NOMO-1 treated with dmso at 0.1 percent for 144 hours (cell line): Measurements from ENCODE around the gene ANK2.

Source experiments
- DNase-seq: peaks from one replicate; lab custom pipeline; 2025; ENCODE audit not compliant: unreplicated experiment; lab: John Stamatoyannopoulos, UW

The ANK2 gene

DNA sequence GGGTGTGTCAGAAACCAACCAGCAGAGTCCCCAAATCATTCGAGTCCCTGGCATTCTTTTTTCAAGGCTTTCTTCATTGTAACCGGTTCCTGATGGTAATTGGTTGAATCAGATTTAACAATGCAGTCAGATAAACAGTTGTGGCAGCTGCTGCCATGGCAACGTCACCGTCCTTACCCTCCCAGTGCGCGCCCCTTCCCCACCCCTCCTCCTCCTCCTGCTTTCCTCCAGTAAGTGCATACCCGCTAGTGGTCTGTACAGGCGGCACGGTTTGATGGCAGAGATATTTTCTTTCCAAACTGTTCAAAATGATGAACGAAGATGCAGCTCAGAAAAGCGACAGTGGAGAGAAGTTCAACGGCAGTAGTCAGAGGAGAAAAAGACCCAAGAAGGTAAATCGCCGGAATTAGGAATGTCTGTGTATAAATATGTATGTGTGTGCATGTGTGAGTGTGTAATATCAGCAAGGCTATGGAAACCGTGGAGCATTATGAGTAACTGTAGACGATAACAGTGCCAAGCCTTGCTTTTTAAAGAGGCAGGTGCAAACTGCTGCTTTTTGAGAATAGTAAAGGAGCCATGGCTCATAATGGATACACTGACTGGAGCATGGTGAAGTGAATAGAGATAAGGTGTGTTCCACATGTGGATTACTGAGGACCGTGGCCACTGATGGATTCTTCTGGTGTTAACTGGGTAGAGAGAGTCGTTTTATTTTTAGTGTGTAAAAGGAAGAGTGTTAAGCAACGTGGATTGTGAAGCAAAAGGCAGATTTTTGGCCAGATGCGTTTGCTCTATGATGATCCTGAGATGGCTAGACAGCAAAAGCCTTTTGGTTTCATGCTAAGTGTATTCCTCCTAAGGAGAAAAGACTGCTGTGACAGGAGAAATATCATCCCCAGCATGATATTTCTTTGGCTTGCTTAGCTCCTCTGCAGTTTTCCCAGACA, at the start of gene ANK2:
TSS of gene ANK2 (plus strand) at position 233 of the 950 bp plus-strand sequence. CDS start at position 309, 76 bp downstream.
- DNase-seq: no peak

DNA sequence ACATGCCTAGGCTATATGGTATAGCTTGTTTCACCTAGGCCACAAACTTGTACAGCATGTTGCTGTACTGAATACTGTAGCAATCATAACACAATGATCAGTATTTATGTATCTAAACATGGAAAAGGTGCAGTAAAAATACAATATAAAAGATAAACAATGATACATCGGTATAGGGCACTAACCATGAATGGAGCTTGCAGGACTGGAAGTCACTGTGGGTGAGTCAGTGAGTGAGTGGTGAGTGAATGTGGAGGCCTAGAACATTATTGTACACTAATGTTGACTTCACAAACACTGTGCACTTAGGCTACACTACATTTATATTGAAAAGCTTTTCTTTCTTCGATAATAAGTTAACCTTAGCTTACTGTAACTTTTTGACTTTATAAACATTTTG, 45.6 kb upstream of the ANK2 start:
- no peak for DNase-seq

DNA sequence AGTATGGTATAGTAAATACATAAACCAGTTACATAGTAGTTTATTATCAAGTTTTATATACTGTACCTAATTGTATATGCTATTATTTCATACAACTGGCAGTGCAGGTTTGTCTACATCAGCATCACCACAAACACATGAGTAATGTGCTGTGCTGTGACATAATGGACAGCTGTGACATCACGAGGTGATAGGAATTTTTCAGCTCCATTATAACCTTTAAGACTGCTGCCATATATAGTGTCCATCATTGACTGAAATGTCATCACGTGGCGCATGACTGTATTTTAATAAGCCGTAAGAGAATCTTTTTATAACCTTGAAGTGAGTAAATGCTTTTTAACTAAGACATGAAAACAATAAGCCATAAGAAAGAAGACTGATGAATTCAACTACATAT, 44.8 kb upstream of the ANK2 start:
- no peak for DNase-seq

DNA sequence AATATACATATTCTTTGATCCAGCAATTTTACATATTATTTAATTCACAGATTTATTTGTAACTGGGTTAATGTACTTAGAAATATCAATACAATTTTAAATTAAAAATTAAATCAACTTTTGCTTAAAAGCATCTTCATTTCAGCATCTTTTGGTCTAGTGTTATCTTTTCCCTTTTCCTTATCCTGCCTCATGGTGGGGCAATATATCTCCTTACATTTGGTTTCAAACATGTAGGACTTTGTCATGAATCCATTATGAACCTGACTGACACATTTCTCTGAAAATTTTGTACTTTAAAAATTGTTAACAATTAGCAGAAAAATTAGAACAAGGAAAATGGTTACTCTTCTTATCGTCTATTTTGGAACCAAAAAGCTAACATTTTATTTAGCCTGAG, 42.8 kb upstream of the ANK2 start:
- no peak for DNase-seq

DNA sequence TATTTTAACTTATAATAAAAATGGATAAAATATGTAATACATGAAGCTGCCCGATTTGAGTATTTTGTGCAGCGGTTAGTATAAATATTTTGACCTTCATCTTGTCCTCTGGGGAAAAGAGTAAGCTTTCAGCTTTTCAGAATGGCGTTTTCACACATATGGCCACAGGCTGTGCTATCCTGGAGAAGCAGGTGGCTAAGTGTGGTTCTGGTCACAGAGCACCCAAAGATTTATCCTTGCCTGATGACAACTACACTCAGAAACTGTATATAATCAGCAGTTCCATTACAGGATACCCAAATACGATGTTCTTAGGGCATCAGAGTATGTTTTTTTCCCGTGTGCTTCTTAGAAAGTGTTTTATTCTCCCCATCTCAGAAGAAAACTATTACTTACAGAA, 42.3 kb upstream of the ANK2 start:
- no peak for DNase-seq

DNA sequence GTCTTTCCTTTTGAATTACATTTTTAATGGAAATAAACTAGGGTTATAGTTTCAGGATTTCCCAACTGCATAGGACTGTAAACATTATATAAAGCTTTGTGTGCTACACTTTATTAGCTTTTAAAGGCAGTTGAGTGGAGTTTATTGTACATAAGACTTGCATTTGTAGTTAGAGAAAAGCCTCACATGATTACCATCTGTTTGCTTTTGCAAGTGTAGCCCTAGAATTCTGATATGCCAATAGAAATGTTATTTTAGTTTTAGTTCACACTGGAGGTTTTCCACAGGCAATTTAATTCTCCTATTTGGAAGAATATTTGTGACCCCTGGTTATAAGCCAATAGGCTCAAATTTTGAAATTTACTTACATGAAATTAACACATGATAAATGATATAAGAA, 41.3 kb upstream of the ANK2 start:
- no peak for DNase-seq

DNA sequence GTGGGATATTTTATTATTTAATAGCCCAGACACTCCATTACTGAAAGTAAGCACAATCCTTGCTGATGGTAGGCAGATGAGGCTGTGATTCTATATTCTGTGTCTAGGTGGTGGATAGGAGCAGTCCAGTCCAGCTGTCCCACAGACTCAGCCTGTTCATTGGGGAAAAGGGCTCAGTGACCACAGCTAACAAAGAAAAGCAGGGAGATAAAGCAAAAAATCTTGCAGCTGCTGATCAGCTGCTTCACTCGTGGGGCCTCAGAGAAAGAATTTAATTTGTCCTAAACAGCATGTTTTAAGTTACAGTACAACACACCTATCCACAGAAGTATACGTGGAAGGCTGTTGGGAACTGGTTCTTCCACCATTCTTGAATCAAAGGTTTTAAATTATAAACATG, 40.7 kb upstream of the ANK2 start:
- no peak for DNase-seq

DNA sequence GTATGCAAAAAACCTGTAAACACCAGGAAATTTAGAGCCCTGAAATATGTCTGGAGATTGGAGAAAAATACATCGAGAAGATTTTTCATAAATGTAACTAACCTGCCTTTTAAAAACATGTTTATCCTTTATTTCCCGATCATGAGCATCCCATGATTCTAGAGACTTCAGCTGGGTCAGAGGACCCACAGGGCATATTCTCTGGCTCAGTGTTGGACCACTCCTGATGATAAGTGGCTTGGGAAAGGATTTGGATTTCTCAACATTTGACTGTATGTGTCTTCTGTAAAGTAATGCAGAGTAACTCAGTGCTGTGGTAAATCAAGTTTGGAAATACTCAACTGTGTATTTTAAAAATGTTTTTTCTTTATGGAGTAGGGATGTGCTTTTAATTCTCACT, 40.0 kb upstream of the ANK2 start:
- DNase-seq: no peak

DNA sequence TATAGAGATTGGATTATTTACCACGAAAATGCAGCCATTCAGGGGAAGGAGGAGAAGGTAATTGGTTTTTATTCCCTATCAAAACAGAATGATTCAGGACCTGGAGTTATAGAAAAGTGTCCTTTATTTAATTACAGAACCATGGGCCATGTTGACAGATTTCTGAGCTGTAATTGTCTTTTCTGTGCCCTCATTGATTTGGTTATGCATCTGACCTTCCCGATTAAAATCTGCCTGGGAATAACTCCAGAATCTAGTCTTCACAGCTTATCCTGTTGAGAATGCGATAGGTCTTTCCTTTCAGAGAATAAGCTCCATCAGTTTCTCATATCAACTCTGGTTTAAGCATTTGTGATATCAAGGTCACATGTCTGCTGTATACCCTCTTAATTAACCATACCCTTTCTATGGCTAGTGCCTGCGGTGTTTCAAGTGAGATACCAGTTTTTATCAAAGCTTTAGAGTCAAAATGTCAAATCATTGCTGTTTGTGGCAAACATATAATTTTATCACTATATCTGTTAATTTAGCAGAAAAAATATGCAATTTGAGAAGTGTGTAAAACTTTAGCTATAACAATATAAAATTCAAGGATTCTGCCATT, 37.2 kb upstream of the ANK2 start:
- DNase-seq: no peak

DNA sequence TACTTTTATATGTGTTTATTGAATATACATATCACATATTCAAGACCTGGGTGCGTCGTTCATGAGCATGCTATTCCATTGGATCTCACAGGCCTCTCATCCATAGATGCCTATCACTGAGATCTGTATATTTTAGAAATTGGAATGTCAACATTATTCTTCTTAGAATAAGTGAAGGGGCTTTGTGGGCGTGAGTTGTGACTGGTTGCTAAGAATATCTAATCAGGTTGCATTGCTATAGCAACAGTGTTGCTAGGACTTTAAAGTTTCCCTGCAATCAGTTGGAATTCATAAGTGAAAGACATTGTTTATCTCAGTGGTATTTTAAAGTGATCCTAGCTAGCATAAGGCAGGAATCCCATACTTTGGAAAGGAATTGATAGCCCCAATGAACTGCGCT, 36.7 kb upstream of the ANK2 start:
- DNase-seq: no peak

DNA sequence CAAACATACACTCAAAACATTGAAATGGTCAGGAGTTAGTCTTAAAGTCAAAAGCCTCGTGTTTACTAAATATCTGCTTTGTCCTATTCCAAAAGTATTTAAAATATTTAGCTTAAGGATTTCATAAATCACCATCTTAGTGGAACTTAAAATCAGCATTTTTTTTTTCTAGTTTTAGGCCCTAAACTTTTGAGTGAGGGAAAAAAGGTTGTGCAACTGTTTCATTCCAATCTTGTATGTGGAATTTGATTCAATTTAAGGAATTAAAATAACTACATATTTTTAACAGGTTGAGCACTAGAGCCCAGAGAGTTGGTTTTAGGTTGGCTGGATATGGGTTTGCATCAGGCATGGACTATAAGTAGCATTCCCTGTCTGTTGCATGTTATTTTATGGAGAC, 35.7 kb upstream of the ANK2 start:
- no peak for DNase-seq

DNA sequence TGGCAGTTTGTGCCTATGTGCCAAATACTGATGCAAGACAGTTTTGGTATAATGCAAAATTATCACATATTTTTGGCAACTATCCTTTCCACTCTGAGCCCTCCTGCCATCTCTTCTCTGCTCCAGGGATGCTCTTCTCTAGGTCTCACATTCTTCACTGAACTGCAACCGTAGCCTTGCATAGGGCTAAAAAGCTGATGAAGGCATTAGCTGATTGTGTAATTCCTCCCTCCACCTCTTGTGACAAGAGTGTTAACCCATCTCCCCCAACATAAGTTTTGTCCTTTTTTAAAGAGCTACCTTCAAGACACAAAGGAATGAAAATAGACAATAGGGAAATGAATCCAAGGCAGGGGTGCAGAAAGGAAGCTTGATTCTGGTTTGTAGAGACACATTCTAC, 33.1 kb upstream of the ANK2 start:
- no peak for DNase-seq

DNA sequence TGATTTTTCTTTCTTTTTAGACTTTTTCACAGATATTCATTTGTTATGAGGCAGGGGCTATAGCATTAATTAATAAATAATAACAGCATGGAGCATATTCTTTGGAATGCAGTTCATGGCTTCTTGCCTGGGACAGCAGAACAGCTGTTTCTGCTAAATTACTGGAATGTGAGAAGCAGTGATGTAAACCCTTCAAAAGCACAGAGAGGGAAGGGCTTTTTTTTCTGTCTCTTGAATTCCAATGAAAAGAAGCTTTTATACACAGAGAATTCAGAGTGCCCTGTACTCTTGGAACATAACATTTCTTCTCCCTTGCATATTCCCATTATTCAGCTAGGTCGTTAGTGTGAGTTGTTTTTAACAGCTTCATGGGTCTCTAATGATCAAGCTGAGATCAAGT, 28.5 kb upstream of the ANK2 start:
- DNase-seq: no peak

DNA sequence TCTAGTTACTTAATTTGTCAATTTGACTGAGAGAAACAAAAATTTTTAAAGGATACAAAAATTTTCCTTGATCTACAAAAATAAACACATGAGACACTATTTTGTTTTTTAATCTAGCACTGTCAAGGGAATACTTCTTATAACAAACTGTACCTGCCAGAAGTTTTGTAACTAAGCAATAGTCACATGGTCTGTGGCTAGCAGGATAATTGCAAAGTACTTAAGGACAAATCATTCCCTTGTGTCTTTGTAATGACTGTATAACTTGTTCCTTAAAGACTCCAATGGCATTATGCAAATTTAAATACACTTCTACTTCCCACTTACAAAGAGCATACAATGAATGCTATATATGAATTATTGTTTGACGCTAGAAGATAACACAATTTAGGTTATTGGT, 25.1 kb upstream of the ANK2 start:
- no peak for DNase-seq

DNA sequence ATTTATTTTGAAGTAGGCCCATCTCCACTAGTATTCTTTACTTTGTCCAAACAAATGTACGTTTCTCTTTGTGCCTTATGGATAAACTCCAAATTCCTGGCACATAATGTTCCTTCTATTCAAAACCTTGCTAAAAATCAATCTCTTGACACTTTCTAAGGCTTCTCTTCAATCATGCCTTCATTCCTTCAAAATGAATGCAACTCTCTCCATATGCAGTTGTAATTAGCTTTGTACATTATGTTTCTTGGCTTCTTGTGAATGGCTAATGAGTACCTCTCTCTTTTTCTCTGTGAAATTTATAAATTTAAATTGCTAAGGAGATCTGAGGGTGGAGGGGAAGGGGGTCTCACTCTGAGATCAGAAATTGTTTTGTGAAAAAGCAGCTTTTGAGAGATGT, 24.0 kb upstream of the ANK2 start:
- DNase-seq: no peak

DNA sequence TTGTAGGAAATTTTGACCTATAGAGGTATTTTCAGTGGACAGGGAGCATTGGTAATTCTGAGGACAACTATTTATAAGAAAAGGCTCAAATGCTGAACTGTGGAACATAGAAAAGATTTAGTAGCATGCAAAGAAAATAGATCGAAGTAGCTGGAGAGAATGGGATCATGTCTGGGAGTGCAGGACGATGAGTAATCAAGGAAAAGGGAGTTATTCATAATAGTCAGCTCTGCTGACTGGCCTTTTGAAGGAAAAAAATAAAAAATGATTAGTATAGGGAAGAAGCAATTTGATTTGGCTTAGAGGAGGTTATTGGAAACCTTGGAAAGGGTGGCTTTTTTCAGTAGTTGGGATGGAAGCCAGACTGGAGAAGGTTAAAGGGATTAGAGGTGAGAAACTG, 22.9 kb upstream of the ANK2 start:
- DNase-seq: no peak

DNA sequence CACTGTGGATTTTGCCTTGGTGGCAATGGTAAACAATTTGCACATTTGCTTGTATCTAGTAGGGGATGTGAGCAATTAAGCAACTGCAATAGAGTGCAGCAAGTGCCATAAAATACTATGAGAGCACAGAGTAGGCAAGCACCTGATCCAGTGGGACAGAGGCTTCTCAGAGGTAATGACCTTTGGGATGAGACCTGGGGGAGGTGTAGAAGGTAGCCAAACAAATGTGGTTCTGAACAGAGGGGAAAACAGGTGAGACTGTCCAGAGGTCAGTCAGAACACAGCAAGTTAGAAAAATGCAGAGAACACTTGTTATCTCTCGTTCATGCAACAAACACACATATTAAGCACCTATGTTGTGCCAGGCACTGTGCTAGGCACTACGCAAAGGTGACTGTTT, 21.4 kb upstream of the ANK2 start:
- no peak for DNase-seq

DNA sequence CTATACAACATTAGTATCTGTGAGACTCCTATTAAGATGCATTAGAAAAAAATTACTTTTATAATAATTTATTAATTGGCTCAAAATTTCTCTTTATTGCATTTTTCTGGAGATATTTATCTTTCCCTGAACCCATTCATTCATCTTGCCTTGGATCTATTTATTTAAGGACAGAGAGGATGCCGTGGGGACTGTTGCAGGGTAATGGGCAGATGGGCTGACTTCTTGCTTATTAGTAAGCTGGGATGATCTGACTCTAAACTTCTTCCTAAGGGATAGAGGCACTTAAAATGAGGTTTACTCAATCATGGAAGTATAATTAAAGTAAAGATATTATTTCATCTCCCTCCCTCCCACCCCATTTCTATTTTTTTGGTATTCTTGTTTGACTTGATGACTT, 18.2 kb upstream of the ANK2 start:
- DNase-seq: no peak

DNA sequence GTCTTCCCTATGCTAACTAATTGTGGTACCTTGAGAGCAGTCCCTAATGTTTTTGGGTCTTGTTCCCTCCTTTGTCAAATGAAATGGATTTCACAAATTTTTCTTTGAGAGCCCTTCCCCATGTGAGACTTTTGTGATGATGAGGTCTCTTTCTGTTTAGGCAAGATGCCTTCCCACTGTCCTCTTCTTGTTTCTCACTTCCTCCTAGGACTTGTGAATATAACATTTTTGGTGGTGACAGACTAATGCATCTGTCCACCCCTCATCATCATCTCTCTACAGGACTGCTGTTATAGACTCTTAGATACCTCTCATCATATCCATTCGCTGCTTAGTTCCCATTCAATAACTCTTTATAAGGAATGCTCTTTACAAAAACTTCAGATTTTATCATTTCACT, 8.7 kb upstream of the ANK2 start:
- no peak for DNase-seq

DNA sequence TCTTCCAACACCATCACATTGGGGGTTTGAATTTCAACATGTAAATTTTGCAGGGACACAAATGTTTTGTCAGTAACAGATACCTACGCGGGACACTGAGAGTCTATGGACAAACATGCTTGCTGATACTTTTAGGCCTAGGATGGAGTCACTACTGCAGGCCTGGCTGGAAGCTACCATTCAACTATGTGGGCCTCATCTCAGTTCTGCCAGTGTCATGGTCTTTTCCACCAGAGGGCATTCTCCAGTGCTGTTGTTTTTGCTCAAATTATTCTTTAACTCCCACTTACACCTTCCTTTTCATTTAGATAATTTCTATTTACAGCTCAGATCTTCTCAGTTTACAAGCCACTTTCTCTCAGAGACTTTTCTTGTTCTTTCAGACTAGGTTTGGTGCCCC, 7.0 kb upstream of the ANK2 start:
- DNase-seq: no peak

DNA sequence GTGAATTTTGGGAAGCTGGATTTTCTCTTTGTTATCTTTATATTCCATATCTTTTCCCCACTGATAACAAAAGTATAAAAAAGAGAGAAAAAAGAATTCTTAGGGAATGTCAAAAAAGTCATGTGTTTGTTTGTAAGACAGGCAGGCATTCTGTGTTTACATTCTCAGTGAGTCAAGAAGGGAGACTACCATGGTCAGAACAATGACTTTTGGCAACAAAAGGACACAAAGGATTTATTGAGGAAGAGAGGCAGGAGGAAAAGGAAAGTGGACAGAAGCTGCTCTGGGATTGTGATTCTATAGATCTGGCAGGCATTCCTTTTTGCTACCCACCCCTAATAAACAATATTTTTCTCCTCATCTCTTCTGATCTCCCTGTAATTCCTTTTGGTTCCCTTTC, 5.9 kb upstream of the ANK2 start:
- DNase-seq: no peak

DNA sequence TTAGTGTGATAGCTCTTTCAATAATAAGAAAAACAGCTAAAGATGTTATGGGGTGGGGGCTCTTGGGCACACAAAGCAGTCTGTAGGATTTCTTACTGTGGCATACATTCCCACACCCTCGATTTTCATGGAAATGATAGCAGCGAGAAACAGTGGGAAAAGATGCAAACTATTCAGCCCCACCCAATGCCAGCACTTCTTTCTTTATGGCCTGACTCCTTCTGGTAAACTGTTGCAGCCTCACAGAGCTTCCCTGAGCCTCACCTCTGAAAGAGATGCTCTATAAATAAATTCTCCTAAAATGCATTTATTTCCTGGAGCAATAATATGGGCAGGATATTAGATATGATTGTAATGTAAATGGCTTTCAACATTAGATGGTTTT, 910 bp downstream of the ANK2 start:
- DNase-seq: no peak

DNA sequence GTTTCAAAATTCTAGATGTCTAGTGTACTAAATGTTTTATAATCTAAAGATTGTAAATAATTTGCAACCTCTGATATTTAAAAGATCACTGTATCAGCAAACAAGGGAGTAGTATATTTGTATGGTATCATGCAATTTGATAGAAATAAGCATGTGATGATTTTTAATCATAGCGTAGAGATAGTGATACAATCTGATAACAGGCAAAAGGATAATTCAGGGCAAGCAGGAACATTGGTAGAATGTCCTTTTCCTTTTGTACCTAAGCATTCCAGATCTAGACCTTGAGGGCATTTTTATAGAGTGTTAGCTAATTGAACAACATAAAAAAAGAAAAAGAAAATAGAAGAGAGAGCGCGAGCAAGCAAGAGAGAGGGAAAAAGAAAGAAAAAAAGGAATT, 1.4 kb downstream of the ANK2 start:
- DNase-seq: no peak
